H1 (cell line): ENCODE data around the gene COMMD1. TPM values are rescaled to one million over a fixed set of nuclear protein-coding genes. Genes with fewer than 3 reads are reported as not detected.

ENCODE experiments used
- CTCF ChIA-PET: fragments of 300-600 bp; sonication (Branson Sonifier 250); formaldehyde crosslinking; loops from one replicate; lab custom pipeline; 2021; ENCODE audit not compliant: partially characterized antibody; lab: Charles Lee
- POLR2A ChIA-PET: fragments of 300-600 bp; sonication (Branson Sonifier 250); formaldehyde crosslinking; loops from one replicate; lab custom pipeline; 2021; ENCODE audit warnings: inconsistent platforms; ENCODE audit not compliant: partially characterized antibody; lab: Charles Lee
- DNase-seq, 2 experiments: peaks; one replicate each; pipeline versions ENCODE4 v3.0.0 to v3.0.0-alpha.2; 2010 to 2022; ENCODE audit warnings: low spot score in 2 of 2, low read depth in 1 of 2, mixed read lengths in 1 of 2
- FAIRE-seq: peaks from 2 replicates; lab custom pipeline; 2011; peaks lifted over from hg19 to GRCh38; lab: Jason Lieb, UNC
- H2AFZ ChIP-seq: 2 replicates; pipeline ENCODE4 v1.8.1; 2012; ENCODE audit warnings: low read length, inconsistent platforms
- H2AK5ac ChIP-seq: 2 replicates; pipeline ENCODE4 v1.6.1; 2013; ENCODE audit warnings: low read depth, low read length
- H2BK120ac ChIP-seq: replicated peaks from 2 replicates; pipeline ENCODE3; 2013; ENCODE audit warnings: low read depth, low read length, inconsistent platforms
- H2BK12ac ChIP-seq: 2 replicates; pipeline ENCODE4 v1.6.1; 2013; ENCODE audit warnings: low read depth, low read length
- H2BK15ac ChIP-seq: 2 replicates; pipeline ENCODE4 v1.6.1; 2013; ENCODE audit warnings: low read length
- H2BK20ac ChIP-seq: 2 replicates; pipeline ENCODE4 v1.6.1; 2013; ENCODE audit warnings: low read length
- H2BK5ac ChIP-seq: 2 replicates; pipeline ENCODE4 v1.6.1; 2013; ENCODE audit warnings: low read depth, low read length
- H3K14ac ChIP-seq: 2 replicates; pipeline ENCODE4 v1.6.1; 2013; ENCODE audit warnings: inconsistent platforms; ENCODE audit not compliant: insufficient read length
- H3K18ac ChIP-seq: 2 replicates; pipeline ENCODE4 v1.6.1; 2013; ENCODE audit warnings: low read length; ENCODE audit errors: extremely low read depth
- H3K23ac ChIP-seq: 2 replicates; pipeline ENCODE4 v1.6.1; 2013; ENCODE audit warnings: inconsistent platforms; ENCODE audit not compliant: insufficient read length
- H3K23me2 ChIP-seq: 2 replicates; pipeline ENCODE4 v1.6.1; 2013; ENCODE audit warnings: low read depth, low read length
- H3K27ac ChIP-seq: 2 replicates; pipeline ENCODE4 v1.6.1; 2011; ENCODE audit warnings: low read depth, low read length, inconsistent platforms
- H3K27me3 ChIP-seq, 4 experiments: replicated peaks in 1 of 4; 1 replicate in 1 of 4; 2 replicates in 3 of 4; pipeline versions ENCODE4 v1.6.1 to v1.8.1; 2011 to 2013; ENCODE audit warnings: low read length in 3 of 4, mild to moderate bottlenecking in 3 of 4, inconsistent platforms in 2 of 4, mixed read lengths in 2 of 4, moderate library complexity in 1 of 4; ENCODE audit not compliant: control insufficient read depth in 3 of 4, insufficient read depth in 3 of 4; ENCODE audit errors: extremely low read depth in 1 of 4
- H3K36me3 ChIP-seq, 4 experiments: 2 replicates each; pipeline versions ENCODE4 v1.6.1 to v1.8.1; 2011 to 2013; ENCODE audit warnings: mild to moderate bottlenecking in 4 of 4, low read length in 3 of 4, moderate library complexity in 2 of 4, control low read depth in 1 of 4, inconsistent platforms in 1 of 4; ENCODE audit not compliant: insufficient read depth in 4 of 4, control insufficient read depth in 2 of 4
- H3K4ac ChIP-seq: replicated peaks from 2 replicates; pipeline ENCODE3; 2013; ENCODE audit warnings: low read length, low read depth, mixed read lengths, inconsistent platforms; ENCODE audit not compliant: insufficient read length
- H3K4me1 ChIP-seq, 4 experiments: replicated peaks in 1 of 4; 1 replicate in 1 of 4; 2 replicates in 3 of 4; pipeline versions ENCODE4 v1.6.1 to v1.8.1; 2011 to 2013; ENCODE audit warnings: low read length in 3 of 4, inconsistent platforms in 2 of 4, mixed read lengths in 1 of 4; ENCODE audit not compliant: insufficient read depth in 4 of 4, control insufficient read depth in 3 of 4
- H3K4me2 ChIP-seq, 2 experiments: 2 replicates each; pipeline versions ENCODE4 v1.6.1 to v1.8.1; 2011 to 2013; ENCODE audit warnings: low read depth in 2 of 2, low read length in 2 of 2, control low read depth in 1 of 2, inconsistent platforms in 1 of 2, mild to moderate bottlenecking in 1 of 2; ENCODE audit not compliant: insufficient read depth in 1 of 2
- H3K4me3 ChIP-seq, 4 experiments: fragments of 200-600, 300-600 bp in 1 of 4; sonication (generic), shearing (Covaris generic), sonication (Bioruptor Twin) in 1 of 4; 2 replicates each; pipeline versions ENCODE4 v1.5.1 to v1.8.1; 2011 to 2016; ENCODE audit warnings: low read length in 4 of 4, low read depth in 3 of 4, control low read depth in 2 of 4, inconsistent platforms in 2 of 4, mild to moderate bottlenecking in 2 of 4, mixed read lengths in 1 of 4, moderate library complexity in 1 of 4; ENCODE audit not compliant: insufficient read depth in 2 of 4; ENCODE audit errors: extremely low read depth in 1 of 4
- H3K56ac ChIP-seq: replicated peaks from 2 replicates; pipeline ENCODE3; 2013; ENCODE audit warnings: low read depth, mild to moderate bottlenecking, mixed read lengths, low read length, inconsistent platforms; ENCODE audit not compliant: insufficient read length
- H3K79me1 ChIP-seq: 2 replicates; pipeline ENCODE4 v1.6.1; 2013; ENCODE audit warnings: low read depth, low read length, control low read depth
- H3K79me2 ChIP-seq, 2 experiments: 2 replicates each; pipeline versions ENCODE4 v1.6.1 to v1.8.1; 2012 to 2013; ENCODE audit warnings: low read length in 2 of 2, mild to moderate bottlenecking in 2 of 2, inconsistent platforms in 1 of 2; ENCODE audit not compliant: insufficient read depth in 2 of 2, control insufficient read depth in 1 of 2
- H3K9ac ChIP-seq, 4 experiments: replicated peaks in 1 of 4; 1 replicate in 1 of 4; 2 replicates in 3 of 4; pipeline versions ENCODE4 v1.6.1 to v1.8.1; 2011 to 2013; ENCODE audit warnings: low read depth in 3 of 4, low read length in 3 of 4, control low read depth in 2 of 4, mild to moderate bottlenecking in 2 of 4, moderate library complexity in 2 of 4, inconsistent platforms in 1 of 4; ENCODE audit errors: extremely low read depth in 1 of 4
- H3K9me3 ChIP-seq, 2 experiments: 2 replicates each; pipeline versions ENCODE4 v1.6.1 to v1.8.1; 2012 to 2013; ENCODE audit warnings: mild to moderate bottlenecking in 2 of 2, moderate library complexity in 2 of 2, control low read depth in 1 of 2, inconsistent platforms in 1 of 2, low read depth in 1 of 2, low read length in 1 of 2, mixed read lengths in 1 of 2; ENCODE audit not compliant: insufficient read depth in 2 of 2
- H4K20me1 ChIP-seq, 2 experiments: replicated peaks in 1 of 2; 2 replicates each; pipeline versions ENCODE3 to v1.8.1; 2011 to 2013; ENCODE audit warnings: inconsistent platforms in 2 of 2, low read length in 2 of 2, mild to moderate bottlenecking in 1 of 2; ENCODE audit not compliant: insufficient read depth in 2 of 2, control insufficient read depth in 1 of 2
- H4K5ac ChIP-seq: 2 replicates; pipeline ENCODE4 v1.6.1; 2013; ENCODE audit warnings: low read length, low read depth, mixed read lengths, inconsistent platforms; ENCODE audit not compliant: insufficient read length
- H4K8ac ChIP-seq: 2 replicates; pipeline ENCODE4 v1.8.0; 2013; ENCODE audit warnings: mild to moderate bottlenecking, moderate library complexity, low read length, inconsistent platforms; ENCODE audit not compliant: insufficient read depth; ENCODE audit errors: extremely low read depth
- H4K91ac ChIP-seq: replicated peaks from 2 replicates; pipeline ENCODE3; 2013; ENCODE audit warnings: low read length, mixed read lengths, inconsistent platforms; ENCODE audit not compliant: insufficient read length
- HDAC2 ChIP-seq, 2 experiments: fragments of 300-600 bp in 1 of 2; sonication (generic) in 1 of 2; IDR thresholded peaks; 2 replicates each; pipeline ENCODE4 v1.6.1; 2011 to 2012; ENCODE audit warnings: low read depth in 2 of 2, low read length in 2 of 2, mild to moderate bottlenecking in 2 of 2, moderate library complexity in 2 of 2, borderline replicate concordance in 1 of 2, inconsistent platforms in 1 of 2
- WGBS, 2 experiments: shearing (Covaris generic) in 1 of 2; methylation state at CpG; one replicate each; pipeline versions ENCODE4 v1.1.6 to v1.1.7; 2013 to 2015; ENCODE audit warnings: low lambda C conversion rate in 2 of 2, mixed read lengths in 2 of 2, inconsistent platforms in 1 of 2, low coverage in 1 of 2, missing lambda C conversion rate in 1 of 2; ENCODE audit not compliant: insufficient replicate concordance in 2 of 2, insufficient coverage in 1 of 2, insufficient read length in 1 of 2; ENCODE audit errors: extremely low coverage in 1 of 2, missing lambda C conversion rate in 1 of 2; 5-methylcytosine and 5-hydroxymethylcytosine counted together
- polyA plus RNA-seq, 7 experiments: library from polyadenylated mRNA; depleted of rRNA in 3 of 7; stranded (reverse) in 5 of 7; unstranded in 2 of 7; fragments of >200 nt in 5 of 7; fragments of 200-250 nt in 2 of 7; gene quantifications; 1 replicate in 5 of 7; 2 replicates in 1 of 7; 4 replicates in 1 of 7; pipeline versions ENCODE4 v1.2.1 to v1.2.3, GENCODE V29; 2011 to 2013; ENCODE audit warnings: missing spikeins in 2 of 7, mixed read lengths in 2 of 7
- total RNA-seq: library from RNA; stranded (reverse); fragmentation: NEBNext Ultra II Directional; extraction: Animal tissue kit (Norgen Biotek cat#: 25700); gene quantifications from 2 replicates; pipeline ENCODE4 v1.2.1, GENCODE V29; 2021
- TF ChIP-seq, protein P1 (sequence below): IDR thresholded peaks from 2 replicates; pipeline ENCODE4 v1.6.1; 2012; ENCODE audit warnings: inconsistent platforms

COMMD1 gene
- total and polyA plus RNA-seq, 2 of the 8 experiments (the other 6 are each of a cell fraction or from before 2014, with no cell fraction given), result 23.5 to 28.3 TPM

- H2BK5ac ChIP-seq, result no peak overlapping the region
- no peak overlapping the region for H4K5ac ChIP-seq
- DNase-seq (no peak), FAIRE-seq (no peak)
- H4K20me1 ChIP-seq, result no peaks in the 10 kb centered on the region
- peaks cover 0 to 4% (median 1%) of the 10 kb centered on the region in 4 experiments; a peak in 1 of 7 replicates for H3K4me1 ChIP-seq
- no peaks in the 10 kb centered on the region for H3K27me3 ChIP-seq
- H3K14ac ChIP-seq, result no peak overlapping the region
- no peak overlapping the region for H3K9ac ChIP-seq
- no peak overlapping the region for H3K4me3 ChIP-seq
- no peak overlapping the region for H2BK20ac ChIP-seq
- H3K23me2 ChIP-seq, result no peaks in the 10 kb centered on the region
- no peaks in the 10 kb centered on the region for H3K79me2 ChIP-seq
- WGBS, 2 experiments, result 90% methylated on average over 3 of the region's 3 CpGs; no CpG with 5 or more reads in 1 of the 2 experiments
- H2BK120ac ChIP-seq, result no peak overlapping the region
- no peak overlapping the region for H3K4ac ChIP-seq
- no peak overlapping the region for H2BK15ac ChIP-seq
- no peak overlapping the region for H2AK5ac ChIP-seq
- no peak overlapping the region for H2BK12ac ChIP-seq
- no peak overlapping the region for H3K23ac ChIP-seq
- H3K56ac ChIP-seq, result no peak overlapping the region
- ChIA-PET POLR2A (interaction anchor here (1.0 kb wide), 1 partner anchor 14 kb away, joined by 3 read pairs; no protein-coding TSS in a partner anchor), CTCF (interaction anchor here (1.1 kb wide), 1 partner anchor 157 kb away, joined by 3 read pairs; no protein-coding TSS in a partner anchor)
- H2AFZ ChIP-seq, result no peak overlapping the region
- no peak overlapping the region for H3K18ac ChIP-seq
- H4K8ac ChIP-seq, result no peak overlapping the region
- H3K4me2 ChIP-seq, result no peak overlapping the region
- no peaks in the 10 kb centered on the region for H3K79me1 ChIP-seq
- H3K27ac ChIP-seq, result no peak overlapping the region
- no peaks in the 10 kb centered on the region for H3K36me3 ChIP-seq
- no peaks in the 10 kb centered on the region for H3K9me3 ChIP-seq
- H4K91ac ChIP-seq, result no peak overlapping the region
- TF ChIP-seq, protein P1, sequence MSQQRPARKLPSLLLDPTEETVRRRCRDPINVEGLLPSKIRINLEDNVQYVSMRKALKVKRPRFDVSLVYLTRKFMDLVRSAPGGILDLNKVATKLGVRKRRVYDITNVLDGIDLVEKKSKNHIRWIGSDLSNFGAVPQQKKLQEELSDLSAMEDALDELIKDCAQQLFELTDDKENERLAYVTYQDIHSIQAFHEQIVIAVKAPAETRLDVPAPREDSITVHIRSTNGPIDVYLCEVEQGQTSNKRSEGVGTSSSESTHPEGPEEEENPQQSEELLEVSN, result no peak
- TF ChIP-seq HDAC2 (IDR thresholded peaks at IDR 0.05; ENCODE audit: borderline replicate concordance in 1 of 2, low read depth in 2 of 2, low read length in 2 of 2), result no peak
These were observed 150.4 kb downstream of the COMMD1 start for GRCh38 chr2:62055724-62056336.
